ENCODE measurements around the gene CCDC43. TPM values are rescaled to one million over a fixed set of nuclear protein-coding genes. Genes with fewer than 3 reads are reported as not detected.
A peak's percentile ranks its signal among the peaks of the same experiment; 100 is the strongest.
"Not testable (repeated sequence)": the region's sequence is repeated elsewhere in the genome, so short reads cannot be mapped to it uniquely, and the experiment has no call there.

Gene CCDC43
- total RNA-seq, 4 donors from 2014 or later, result 15.2 to 20.2 (median 15.9) TPM

GRCh38 chr17:44687756-44688155 is 1.8 kb downstream of the CCDC43 start:
- intact Hi-C loops (cut with DNase I), result no loop called here
- Histone ChIP-seq H3K4me3 (no peak overlapping the region), H3K4me1 (peaks cover 16 to 40% (median 27%) of the 10 kb centered on the region in 4 donors), H3K36me3 (peaks cover 15 to 47% (median 20%) of the 10 kb centered on the region in 4 donors), H3K27ac (replicated peaks in 1 of 4) (no peak overlapping the region), H3K9me3 (no peaks in the 10 kb centered on the region), H3K27me3 (no peaks in the 10 kb centered on the region)
- no peak for TF ChIP-seq POLR2AphosphoS5 (IDR thresholded peaks at IDR 0.05)
- TF ChIP-seq POLR2A (IDR thresholded peaks at IDR 0.05; ENCODE audit: low read depth), result no peak
- TF ChIP-seq EP300 (IDR thresholded peaks at IDR 0.05), result no peak
- no peak for TF ChIP-seq CTCF (IDR thresholded peaks at IDR 0.05)
- DNase-seq (ENCODE audit: extremely low spot score), result no peak
- 90% methylated on average over 1 of the region's 1 CpG for WGBS

- H3K4me3 ChIP-seq; intact Hi-C loops (cut with DNase I); H3K27ac ChIP-seq (replicated peaks in 1 of 4); DNase-seq (ENCODE audit: extremely low spot score); H3K27me3 ChIP-seq; H3K9me3 ChIP-seq: not testable (repeated sequence)
- WGBS, result 81% methylated on average over 4 of the region's 4 CpGs
- H3K4me1 ChIP-seq, result peaks cover under 1 to 18% (median 7%) of the 10 kb centered on the region in 4 donors
- peaks cover 37 to 89% (median 62%) of the 10 kb centered on the region in 4 donors for H3K36me3 ChIP-seq
These were observed 6.3 kb downstream of the CCDC43 start for GRCh38 chr17:44683303-44683702.

- Histone ChIP-seq H3K27me3 (no peaks in the 10 kb centered on the region), H3K4me3 (no peak overlapping the region), H3K36me3 (peaks cover 21 to 50% (median 41%) of the 10 kb centered on the region in 4 donors), H3K4me1 (peaks cover 0 to 6% (median 0%) of the 10 kb centered on the region in 4 donors), H3K9me3 (no peaks in the 10 kb centered on the region), H3K27ac (replicated peaks in 1 of 4) (no peak overlapping the region)
- 61% methylated on average over 2 of the region's 2 CpGs for WGBS
- TF ChIP-seq POLR2A (IDR thresholded peaks at IDR 0.05; ENCODE audit: low read depth) (no peak), POLR2AphosphoS5 (IDR thresholded peaks at IDR 0.05) (no peak), EP300 (IDR thresholded peaks at IDR 0.05) (no peak), CTCF (IDR thresholded peaks at IDR 0.05) (no peak)
- no peak for DNase-seq (ENCODE audit: extremely low spot score)
- intact Hi-C loops (cut with DNase I), result no loop called here
These were observed 12.4 kb downstream of the CCDC43 start for GRCh38 chr17:44677136-44677535.

- Histone ChIP-seq H3K27ac (replicated peaks in 1 of 4) (no peak overlapping the region), H3K27me3 (no peaks in the 10 kb centered on the region), H3K9me3 (no peaks in the 10 kb centered on the region), H3K36me3 (peaks cover 0 to 19% (median 11%) of the 10 kb centered on the region in 4 donors), H3K4me3 (no peak overlapping the region), H3K4me1 (peaks cover 0 to 6% (median 0%) of the 10 kb centered on the region in 4 donors)
- 75% methylated on average over 2 of the region's 2 CpGs for WGBS
- TF ChIP-seq POLR2AphosphoS5 (IDR thresholded peaks at IDR 0.05), result no peak
- no peak for TF ChIP-seq EP300 (IDR thresholded peaks at IDR 0.05)
- TF ChIP-seq POLR2A (IDR thresholded peaks at IDR 0.05; ENCODE audit: low read depth), result no peak
- TF ChIP-seq CTCF (IDR thresholded peaks at IDR 0.05), result no peak
- intact Hi-C loops (cut with DNase I), result no loop called here
- no peak for DNase-seq (ENCODE audit: extremely low spot score)
These were observed 15.7 kb downstream of the CCDC43 start for GRCh38 chr17:44673893-44674292.

GRCh38 chr17:44672479-44673093 is 17.0 kb downstream of the CCDC43 start:
- H3K36me3 ChIP-seq, result peaks cover 0 to 6% (median 1%) of the 10 kb centered on the region in 4 donors
- no peak overlapping the region for H3K4me3 ChIP-seq
- intact Hi-C loops (cut with DNase I), result no loop called here
- no peak overlapping the region for H3K27ac ChIP-seq (replicated peaks in 1 of 4)
- H3K9me3 ChIP-seq, result no peaks in the 10 kb centered on the region
- no peaks in the 10 kb centered on the region for H3K27me3 ChIP-seq
- no peak for TF ChIP-seq POLR2A (IDR thresholded peaks at IDR 0.05; ENCODE audit: low read depth)
- no peak for TF ChIP-seq EP300 (IDR thresholded peaks at IDR 0.05)
- TF ChIP-seq CTCF (IDR thresholded peaks at IDR 0.05), result peak; percentile 25 to 51 (median 45)
- no peak for TF ChIP-seq POLR2AphosphoS5 (IDR thresholded peaks at IDR 0.05)
- no peak for DNase-seq (ENCODE audit: extremely low spot score)
- peaks cover 0 to 6% (median 0%) of the 10 kb centered on the region in 4 donors for H3K4me1 ChIP-seq

Data from esophagus muscularis mucosa (tissue), 4 donors.